GM19397 (cell line): ENCODE data around the gene CHMP4B.

Source experiments
- ATAC-seq: cut with Tn5 transposase; IDR thresholded peaks from one replicate; pipeline ENCODE4 v1.9.1; 2021; ENCODE audit warnings: mild to moderate bottlenecking, moderate library complexity; ENCODE audit not compliant: unreplicated experiment

CHMP4B gene

GRCh38 chr20:33837096-33837830, 26.1 kb downstream of the CHMP4B start:
- no peak for ATAC-seq

- ATAC-seq, result no peak
Observed at GRCh38 chr20:33838035-33838864, 27.1 kb downstream of the CHMP4B start.

- no peak for ATAC-seq
Observed at GRCh38 chr20:33839591-33839990, 28.4 kb downstream of the CHMP4B start.

GRCh38 chr20:33840160-33840559, 29.0 kb downstream of the CHMP4B start:
- no peak for ATAC-seq

GRCh38 chr20:33840759-33841435, 29.7 kb downstream of the CHMP4B start:
- ATAC-seq, result no peak

GRCh38 chr20:33841436-33841799, 30.3 kb downstream of the CHMP4B start:
- ATAC-seq, result no peak

- ATAC-seq, result no peak
Observed at GRCh38 chr20:33842346-33842745, 31.2 kb downstream of the CHMP4B start.

GRCh38 chr20:33843050-33843449, 31.9 kb downstream of the CHMP4B start:
- no peak for ATAC-seq

GRCh38 chr20:33843854-33844253, 32.7 kb downstream of the CHMP4B start:
- no peak for ATAC-seq

- no peak for ATAC-seq
Observed at GRCh38 chr20:33846291-33846935, 35.3 kb downstream of the CHMP4B start.

GRCh38 chr20:33847006-33847405, 35.9 kb downstream of the CHMP4B start:
- ATAC-seq, result no peak

GRCh38 chr20:33848391-33848790, 37.2 kb downstream of the CHMP4B start:
- ATAC-seq, result no peak

- no peak for ATAC-seq
Observed at GRCh38 chr20:33850159-33850558, 39.0 kb downstream of the CHMP4B start.

- ATAC-seq, result no peak
Observed at GRCh38 chr20:33851842-33852466, 40.8 kb downstream of the CHMP4B start.

- no peak for ATAC-seq
Observed at GRCh38 chr20:33852626-33853506, 41.7 kb downstream of the CHMP4B start.

GRCh38 chr20:33853507-33853813, 42.3 kb downstream of the CHMP4B start:
- ATAC-seq, result no peak

GRCh38 chr20:33857722-33858563, 46.8 kb downstream of the CHMP4B start:
- ATAC-seq, result no peak

- no peak for ATAC-seq
Observed at GRCh38 chr20:33858666-33859065, 47.5 kb downstream of the CHMP4B start.

GRCh38 chr20:33859157-33859695, 48.1 kb downstream of the CHMP4B start:
- ATAC-seq, result no peak
